ENCODE data around the gene TRERF1.
"Not testable (repeated sequence)": the region's sequence is repeated elsewhere in the genome, so short reads cannot be mapped to it uniquely, and the experiment has no call there.

The TRERF1 gene

DNA sequence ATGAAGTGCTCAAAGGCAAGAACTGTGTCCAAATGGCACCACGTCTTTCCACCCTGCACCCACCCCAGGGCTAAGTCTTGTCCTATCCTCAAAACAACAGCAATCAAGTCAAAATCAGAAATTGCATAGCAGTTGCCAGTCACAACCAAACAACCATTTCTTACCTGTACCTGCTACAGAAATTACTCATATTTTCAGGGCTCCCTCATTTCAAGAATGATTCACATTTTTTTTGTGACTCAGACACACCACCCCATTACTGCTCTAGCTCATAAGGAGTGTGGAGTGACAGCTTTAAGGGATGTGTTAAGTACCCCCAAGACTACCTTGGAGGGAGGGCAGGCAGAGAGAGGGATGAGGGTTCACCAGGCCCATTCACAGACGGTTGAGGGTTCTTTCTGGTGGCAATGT, 111.7 kb downstream of the TRERF1 start:
- no peak for DNase-seq (ENCODE audit: low spot score)

DNA sequence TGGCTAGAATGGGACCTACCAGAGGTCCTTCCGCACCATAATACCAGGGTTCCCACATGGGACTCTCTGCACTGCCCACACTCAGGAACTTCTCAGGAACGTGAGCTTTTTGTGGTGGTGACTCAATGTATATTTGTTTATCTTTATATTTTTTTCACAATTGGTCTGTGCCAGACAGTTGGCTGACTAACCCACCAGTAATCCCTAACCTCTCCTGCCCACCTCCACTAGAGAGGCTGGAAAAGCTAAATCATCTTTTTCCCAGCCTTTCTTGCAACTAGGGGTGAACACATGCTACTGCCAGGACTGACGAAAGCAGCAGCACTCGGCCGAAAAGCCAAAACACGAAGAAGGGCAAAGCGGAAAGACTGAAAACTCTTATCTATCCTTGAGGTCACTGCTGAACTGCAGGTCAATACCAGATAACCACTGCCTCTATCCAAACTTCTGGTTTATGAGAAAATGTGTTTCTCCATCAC, 112.9 kb downstream of the TRERF1 start:
- DNase-seq (ENCODE audit: low spot score) (peak; percentile 94), FAIRE-seq (peak; percentile 87)

More for the DNA sequence above, 111.7 kb downstream of the TRERF1 start:
- FAIRE-seq: no peak

DNA sequence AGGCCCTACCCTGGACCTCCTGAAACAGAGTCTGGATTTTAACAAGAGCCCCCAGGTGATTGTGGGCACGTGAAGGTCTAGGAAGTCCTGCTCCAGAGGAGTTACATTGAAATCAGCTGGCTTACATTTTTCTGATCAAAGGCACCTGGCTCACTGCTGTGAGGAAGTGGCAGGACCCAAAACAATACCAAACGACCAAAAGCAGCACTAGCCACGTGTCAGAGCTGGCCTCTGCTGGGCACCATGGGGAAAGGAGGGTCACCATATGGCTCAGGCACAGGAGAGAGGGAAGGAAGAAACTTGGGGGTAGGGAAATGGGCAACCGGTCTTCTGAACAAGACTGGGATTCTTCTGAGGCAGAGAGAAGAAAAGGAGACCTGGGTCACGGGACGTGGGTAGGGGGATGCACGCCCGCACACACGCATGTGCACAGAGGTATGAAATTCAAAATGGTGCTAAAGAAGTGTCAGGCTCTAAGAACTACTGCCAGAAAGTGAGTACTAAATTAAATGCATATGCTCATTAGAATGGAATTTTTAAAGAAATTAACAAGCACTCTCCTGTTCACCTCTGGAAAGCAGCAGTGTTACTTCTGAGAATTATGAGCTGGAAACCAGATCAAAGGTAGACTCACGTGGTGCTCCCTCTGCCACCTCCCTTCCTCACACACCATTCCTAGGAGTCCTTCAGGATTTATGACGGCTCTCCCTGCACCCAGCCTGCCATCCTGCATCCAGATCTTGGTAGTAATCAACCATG, 113.6 kb downstream of the TRERF1 start:
- no peak for DNase-seq (ENCODE audit: low spot score)

DNA sequence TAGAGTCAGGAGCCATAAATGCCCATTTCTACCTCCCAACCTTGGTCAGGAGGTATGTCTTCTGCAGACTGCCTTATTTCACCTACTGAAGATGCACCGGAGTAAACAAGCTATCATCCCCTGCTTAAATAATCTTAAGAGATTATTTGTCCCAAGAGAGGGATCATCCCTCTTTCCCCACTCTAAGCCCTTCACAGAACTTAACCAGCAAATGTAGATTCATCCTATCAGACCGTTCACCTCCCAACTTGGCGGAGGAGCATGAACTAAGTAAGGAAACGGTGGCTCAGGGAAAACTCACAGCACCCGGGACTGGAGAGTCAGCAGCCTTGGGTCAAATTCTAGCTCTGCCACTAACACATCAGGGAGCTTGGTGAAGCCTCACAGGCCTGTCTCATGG, 115.3 kb downstream of the TRERF1 start:
- FAIRE-seq (no peak), DNase-seq (ENCODE audit: low spot score) (no peak)

More for the DNA sequence above, 113.6 kb downstream of the TRERF1 start:
- no peak for FAIRE-seq

DNA sequence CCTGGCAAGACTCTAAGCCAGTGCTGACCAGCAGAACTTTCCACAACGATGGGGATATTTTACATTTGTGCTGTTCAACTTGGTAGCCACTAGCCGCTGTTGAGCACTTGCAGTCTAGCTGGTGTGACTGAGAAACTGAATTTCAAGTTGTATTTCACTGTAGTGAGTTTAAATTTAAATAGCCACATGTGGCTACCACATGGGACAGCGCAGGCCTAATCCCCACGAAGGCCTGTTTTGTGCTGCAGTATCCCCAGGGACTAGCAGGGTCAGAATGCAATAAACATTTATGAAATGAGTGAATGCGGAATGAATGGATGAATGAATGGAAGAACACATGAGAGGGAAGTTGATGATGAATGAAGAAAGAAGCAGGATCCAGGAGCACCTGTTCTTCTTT, 115.8 kb downstream of the TRERF1 start:
- DNase-seq (ENCODE audit: low spot score): no peak
- FAIRE-seq: no peak

DNA sequence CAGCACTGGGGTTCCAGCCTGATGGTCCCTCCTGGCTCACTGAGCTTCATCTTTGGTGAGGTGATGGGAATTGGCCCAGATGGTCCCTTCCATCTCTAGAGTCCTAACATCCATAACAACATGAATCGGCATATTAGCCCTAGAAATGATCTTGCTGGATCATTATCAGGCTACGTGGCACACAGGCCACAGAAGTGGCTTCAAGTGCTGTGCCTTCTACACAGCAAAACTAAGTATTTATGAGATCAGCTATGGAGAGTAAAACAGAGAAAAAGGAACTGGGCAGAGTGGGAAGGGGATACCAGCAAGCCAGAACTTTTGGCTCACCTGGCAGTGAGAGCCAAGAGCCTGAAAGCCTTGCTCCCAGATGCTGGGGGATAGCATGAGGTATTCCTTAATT, 116.9 kb downstream of the TRERF1 start:
- DNase-seq (ENCODE audit: low spot score) (no peak), FAIRE-seq (no peak)

DNA sequence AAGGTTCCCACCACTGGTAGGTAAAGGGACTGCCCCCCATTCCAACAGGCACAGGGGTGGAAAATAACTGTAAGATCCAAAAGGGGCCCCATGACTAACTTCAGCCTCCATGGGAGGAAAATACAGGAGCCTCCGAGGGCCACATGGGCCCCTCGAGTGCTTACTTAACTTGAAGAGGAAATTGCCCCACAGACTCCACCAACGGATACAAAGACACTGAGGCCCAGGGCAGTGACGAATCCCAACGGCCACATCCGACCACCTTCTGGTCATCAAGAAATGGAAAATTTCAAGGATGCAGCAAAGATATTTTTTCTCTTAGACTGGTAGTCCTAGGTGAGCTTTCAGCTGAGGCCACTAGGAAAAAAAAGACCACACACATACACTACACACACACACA, 118.1 kb downstream of the TRERF1 start:
- FAIRE-seq: no peak
- DNase-seq (ENCODE audit: low spot score): no peak

DNA sequence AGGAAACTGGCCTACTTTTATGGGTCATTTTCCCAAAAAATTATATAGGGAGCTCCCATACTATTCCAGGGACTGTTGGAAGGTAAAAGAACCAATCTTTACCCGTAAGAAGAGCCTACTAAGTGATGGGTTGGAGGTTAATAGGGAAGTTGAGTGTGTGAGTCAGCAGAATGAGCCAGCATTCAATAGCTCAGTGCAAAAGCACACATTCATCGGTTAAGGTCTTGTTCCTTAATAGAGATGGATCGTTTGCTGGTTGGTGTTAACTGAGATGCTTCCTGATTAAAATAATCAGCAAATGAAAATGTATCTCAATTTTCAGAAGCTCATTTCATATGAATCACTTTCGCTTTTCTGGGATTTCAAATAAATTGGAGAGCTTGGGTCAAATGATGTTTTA, 118.8 kb downstream of the TRERF1 start:
- DNase-seq (ENCODE audit: low spot score): no peak

DNA sequence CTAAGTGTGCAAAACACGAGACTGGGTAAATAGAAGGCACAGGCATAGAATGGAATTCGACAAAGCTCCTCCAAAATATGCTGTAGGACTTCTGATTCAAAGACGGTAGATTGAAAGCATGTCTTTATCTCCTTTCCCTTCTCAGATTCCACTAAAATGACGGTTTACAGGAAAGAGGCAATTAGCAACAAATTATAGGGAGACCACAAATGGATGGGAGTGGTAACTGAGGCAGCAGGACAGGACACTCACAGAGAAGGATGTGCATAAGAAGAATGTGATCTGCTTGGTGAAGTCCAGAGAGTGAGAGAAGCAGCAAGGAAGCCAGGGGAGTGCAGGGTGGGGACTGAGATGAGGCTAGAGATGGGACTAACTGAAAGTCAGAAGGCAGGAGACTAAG, 120.7 kb downstream of the TRERF1 start:
- FAIRE-seq: no peak
- DNase-seq (ENCODE audit: low spot score): no peak

More for the DNA sequence above, 118.8 kb downstream of the TRERF1 start:
- no peak for FAIRE-seq

DNA sequence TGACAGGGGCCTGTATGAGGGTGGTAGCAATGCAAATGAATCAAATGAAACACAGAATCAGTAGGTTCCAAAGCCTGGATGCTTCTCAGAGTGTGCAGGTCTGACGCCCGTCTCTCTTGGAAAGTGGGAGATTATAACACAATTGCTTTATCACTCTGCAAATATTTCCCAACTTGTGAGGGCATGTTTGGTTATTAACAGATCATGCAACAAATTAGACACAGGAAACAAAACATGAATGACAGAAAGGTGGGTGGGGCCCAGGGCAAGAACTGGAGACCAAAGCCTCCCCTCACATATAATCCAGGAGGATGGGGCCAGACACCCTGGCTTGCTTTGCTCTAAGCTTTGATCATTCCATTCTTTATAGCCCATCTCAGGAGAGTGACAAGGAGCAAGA, 125.5 kb downstream of the TRERF1 start:
- DNase-seq (ENCODE audit: low spot score): no peak
- no peak for FAIRE-seq

DNA sequence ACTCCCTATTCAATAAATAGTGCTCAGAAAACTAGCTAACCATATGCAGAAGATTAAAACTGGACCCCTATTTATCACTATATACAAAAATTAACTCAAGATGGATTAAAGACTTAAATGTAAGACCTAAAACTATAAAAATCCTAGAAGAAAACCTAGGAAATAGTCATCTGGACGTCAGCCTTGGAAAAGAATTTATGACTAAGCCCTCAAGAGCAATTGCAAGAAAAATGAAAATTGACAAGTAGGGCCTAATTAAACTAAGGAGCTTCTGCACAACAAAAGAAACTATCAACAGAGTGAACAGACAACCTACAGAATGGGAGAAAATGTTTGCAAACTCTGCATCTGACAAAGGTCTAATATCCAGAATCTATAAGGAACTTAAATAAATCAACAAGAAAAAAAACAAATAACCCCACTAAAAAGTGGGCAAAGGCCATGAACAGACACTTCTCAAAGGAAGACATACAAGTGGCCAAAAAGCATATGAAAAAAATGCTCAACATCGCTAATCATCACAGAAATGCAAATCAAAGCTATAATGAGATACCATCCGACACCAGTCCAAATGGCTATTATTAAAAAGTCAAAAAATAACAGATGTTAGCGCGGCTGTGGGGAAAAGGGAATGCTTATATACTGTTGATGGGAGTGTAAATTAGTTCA, 126.9 kb downstream of the TRERF1 start:
- not testable (repeated sequence) for DNase-seq (ENCODE audit: low spot score); FAIRE-seq

DNA sequence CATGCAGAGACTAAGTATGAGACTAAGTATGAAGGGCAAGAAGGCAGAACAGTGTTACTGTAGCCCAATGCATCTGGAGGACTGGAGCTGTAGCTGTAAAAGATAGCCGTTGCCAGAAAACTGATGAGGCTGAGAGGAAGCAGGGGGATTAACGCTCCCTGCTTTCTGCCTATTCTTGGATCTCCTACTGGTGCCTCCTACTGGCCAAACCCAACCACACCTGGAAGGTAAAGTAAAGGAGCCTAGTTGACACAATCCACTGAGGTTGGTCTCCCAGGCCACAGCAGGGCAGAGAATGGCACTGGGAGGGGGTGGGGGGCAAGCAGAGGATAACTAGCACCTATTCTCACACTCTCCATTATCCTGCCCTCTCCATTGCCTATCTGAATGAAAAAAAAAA, 129.1 kb downstream of the TRERF1 start:
- FAIRE-seq: no peak
- DNase-seq (ENCODE audit: low spot score): no peak

DNA sequence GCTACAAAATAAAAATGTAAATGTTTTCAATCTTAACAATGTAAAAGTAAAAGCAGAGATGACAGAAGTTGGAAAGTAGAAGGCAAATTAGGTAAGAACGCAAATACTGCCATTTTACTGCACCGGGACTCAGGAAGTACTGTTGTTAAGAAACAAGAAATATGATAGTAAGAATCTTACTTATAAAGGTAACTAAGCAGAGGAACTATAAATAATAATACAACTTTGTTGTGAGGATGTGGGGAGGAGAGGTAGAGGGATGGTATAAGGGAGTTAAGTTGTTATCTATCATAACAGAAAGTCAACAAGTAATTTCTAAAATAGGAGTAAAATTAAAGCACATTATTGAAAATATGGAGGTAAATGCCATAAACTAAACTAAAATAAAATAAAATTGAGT, 129.8 kb downstream of the TRERF1 start:
- DNase-seq (ENCODE audit: low spot score) (no peak), FAIRE-seq (no peak)

DNA sequence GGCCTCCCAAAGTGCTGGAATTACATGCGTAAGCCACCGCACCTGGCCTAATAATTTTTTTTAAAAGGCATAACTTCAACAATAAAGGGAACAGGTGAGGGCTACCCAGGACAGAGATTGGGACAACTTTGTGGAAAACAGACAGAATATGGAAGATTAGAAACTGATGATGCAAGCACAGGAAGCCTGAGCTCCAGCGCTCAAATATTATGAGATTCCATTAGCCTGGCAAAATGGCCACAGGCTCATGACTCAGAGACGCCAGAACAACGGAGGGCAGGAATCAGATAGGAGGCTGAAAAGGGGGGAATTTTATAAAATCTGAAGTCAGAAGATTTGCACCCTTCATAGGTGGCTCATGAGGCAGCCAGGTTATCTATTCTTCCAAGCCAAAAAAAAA, 131.0 kb downstream of the TRERF1 start:
- FAIRE-seq (no peak), DNase-seq (ENCODE audit: low spot score) (no peak)

DNA sequence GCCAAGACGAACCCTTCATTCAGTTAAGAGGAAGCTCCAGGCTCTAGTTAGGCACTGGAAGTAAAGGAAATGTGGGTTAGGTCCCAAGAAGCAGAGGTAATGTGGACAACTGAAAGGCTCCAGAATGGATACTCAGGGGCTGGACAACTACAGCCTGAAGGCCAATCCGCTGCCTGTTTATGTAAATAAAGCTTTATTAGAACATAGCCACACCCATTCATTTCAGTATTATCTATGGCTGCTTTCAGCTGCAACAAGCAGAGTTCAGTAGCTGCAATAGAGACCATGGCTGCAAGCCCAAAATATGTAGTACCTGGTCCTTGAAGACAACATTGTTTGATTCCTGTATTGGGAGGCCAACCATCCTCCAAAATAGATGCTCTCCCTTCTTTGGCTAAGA, 133.2 kb downstream of the TRERF1 start:
- no peak for DNase-seq (ENCODE audit: low spot score)
- no peak for FAIRE-seq

DNA sequence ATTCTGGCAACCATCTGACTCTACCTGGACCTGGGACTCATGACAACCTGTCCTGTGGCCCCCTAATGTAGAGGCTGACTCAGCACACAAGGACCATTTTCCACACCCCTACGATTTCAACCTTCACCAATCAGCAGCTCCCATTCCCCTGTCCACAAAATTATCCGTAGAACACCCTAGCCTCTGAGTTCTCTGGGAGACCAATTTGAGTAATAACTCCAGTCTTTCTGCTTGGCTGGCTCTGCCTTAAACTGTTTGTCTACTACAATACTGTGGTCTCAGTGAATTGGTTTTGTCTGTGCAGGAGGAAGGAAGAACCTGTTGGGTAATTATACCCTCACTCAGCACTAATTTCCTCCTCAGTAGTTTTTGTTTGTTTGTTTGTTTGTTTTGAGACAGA, 134.7 kb downstream of the TRERF1 start:
- DNase-seq (ENCODE audit: low spot score) (peak; percentile 44), FAIRE-seq (peak; percentile 60)

DNA sequence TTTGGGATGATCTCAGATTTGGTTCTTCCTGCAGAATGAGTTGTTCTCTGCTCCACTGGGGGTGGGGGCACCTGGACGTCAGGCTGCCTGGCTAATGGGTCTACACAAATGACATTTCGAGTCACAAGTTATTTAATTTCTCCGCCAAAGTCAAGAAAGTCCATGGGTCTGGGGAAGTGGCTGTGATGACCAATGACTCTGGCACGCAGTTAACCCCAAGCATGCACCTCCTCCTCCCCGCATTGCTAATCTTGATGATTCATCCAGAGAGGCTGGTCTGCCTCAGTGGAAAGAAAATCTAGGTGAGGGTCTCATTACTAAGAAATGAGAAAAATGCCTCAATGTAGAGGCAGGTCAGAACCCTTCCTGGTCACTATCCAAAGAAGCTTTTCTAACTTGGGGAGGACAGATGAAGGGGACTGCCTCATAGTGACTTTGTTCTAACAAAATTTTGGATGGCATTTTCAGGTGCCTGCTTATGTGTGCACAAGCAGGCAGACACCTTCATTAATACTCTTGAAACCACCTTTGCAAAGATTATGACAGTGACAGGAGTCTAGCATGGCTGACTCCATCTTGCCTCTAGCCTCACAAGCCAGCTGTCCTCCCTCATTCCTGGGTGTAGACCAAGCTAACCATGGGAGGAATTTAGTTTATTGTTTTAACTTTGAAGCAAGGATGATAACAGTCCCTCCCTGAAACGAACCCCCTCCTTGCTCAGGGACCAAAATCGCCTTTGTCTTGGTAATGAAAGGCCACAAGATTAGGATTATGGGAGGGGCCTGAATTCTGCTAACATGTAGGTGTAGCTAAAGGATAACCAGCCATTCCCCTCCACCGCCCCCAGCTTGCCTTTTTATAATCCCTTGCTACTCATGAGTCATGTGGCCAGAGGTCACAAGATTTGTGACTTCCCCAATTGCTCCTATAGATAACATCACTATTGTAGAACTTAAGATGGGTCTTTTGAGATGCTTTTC, 135.4 kb downstream of the TRERF1 start:
- DNase-seq (ENCODE audit: low spot score) (peak; percentile 91), FAIRE-seq (peak; percentile 93)

DNA sequence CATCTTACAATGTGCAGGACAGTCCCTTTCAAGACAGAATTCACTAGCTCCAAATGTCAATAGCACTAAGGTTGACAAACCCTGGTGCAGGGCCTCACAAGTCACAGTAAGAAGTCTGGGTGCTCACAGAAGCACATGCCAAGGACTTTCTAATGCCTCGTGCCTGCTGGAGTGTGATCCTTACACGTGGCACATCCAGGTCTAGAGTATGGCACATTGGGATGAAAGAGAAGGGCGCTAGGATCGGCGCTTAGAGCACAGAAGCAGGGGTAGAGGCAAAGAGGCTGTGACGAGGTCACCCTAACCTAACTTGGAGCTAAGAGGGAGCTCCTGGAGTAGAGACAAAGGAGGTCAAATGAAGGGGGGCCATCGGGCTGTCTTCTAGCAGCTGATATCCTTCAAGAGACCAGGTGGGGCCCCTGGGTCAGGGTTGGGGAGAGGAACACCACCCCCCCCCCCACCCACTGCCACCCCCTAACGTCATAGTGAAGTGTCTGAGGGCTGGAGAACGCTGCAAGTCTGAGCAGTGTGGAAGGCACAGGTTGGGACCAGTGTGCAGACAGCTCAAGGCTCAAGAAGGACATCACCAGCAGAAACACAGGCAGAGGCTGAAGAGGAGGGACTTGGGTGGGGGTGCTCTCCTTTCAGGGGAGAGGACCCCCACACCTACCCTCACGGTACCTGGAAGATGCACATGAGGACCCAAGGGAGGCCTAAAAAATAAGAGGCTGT, 136.3 kb downstream of the TRERF1 start:
- DNase-seq (ENCODE audit: low spot score): no peak
- no peak for FAIRE-seq

DNA sequence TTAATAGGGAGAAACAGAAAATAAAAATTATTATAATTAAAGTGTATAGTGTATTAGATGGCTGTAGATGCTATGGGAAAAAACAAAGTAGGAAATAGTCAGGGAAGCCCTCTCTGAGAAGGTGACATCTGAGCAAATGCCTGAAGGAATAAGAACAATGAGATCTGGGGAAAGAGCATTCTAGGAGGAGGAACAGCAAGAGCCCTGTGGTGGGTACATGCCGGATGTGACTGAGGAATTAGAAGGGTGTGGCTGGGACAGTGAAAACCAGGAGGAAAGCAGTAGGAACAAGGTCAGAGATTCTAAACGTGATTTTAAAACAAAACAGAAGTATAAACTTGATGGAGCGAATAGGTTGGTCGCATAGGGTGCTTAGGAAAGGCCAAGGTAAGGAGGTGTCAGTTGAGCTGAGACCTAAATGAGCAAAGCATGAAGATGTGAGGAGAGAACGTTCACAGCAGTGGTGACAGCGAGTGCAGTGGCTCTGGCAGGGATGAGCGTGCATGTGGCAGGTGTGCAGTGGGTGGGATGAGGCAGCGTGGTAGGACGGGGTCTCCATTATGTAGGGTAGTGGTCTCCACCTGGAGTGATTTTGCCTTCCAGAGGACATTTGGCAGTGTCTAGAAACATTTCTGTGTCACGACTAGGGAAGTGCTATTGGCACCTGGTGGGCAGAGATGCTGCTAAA, 137.0 kb downstream of the TRERF1 start:
- DNase-seq (ENCODE audit: low spot score): no peak
- no peak for FAIRE-seq

DNA sequence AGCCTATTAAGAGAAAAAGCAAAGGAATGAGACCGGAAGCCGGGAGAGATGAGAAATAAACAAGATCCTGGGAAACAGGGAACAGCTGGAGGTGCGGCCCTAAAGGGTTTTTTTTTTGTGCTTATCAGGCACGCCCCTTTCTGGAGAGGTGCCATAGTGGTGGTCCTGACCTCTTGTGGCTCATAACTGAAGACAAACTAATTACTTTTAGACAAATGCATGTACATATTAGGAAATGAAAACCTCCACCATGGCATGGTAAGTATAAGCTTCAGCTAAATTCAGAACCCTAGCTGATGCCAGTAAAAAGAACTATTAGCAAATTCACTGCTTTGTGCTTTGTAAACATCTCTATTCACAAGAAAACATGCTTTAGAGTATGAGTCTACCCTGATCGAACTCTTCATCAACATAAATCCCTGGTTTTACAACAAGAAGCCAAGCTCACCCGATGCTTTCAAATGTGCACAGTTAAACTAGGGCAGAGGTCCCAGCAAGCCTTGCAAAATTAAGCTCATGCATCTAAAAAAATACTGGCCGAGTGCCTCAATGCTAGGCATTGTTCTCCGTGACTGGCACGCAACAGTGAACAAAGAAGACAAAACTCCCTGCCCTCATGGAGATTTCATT, 137.7 kb downstream of the TRERF1 start:
- FAIRE-seq (no peak), DNase-seq (ENCODE audit: low spot score) (no peak)
